K562 (cell line): ENCODE data around the gene RNF114. TPM values are rescaled to one million over a fixed set of nuclear protein-coding genes. Genes with fewer than 3 reads are reported as not detected.
A peak's percentile ranks its signal among the peaks of the same experiment; 100 is the strongest.

ENCODE experiments used
- CHD1 ChIP-seq: fragments of 200-600 bp; sonication (generic); IDR thresholded peaks from one replicate; pipeline ENCODE4 v1.6.1; 2012; ENCODE audit warnings: mild to moderate bottlenecking, moderate library complexity, low read length, inconsistent platforms
- JUN ChIP-seq, 2 experiments: sonication (generic) in 1 of 2; formaldehyde crosslinking in 1 of 2; IDR thresholded peaks; 2 replicates each; pipeline versions ENCODE4 v1.6.1 to v1.8.0; 2012 to 2022; ENCODE audit warnings: borderline replicate concordance in 2 of 2, mild to moderate bottlenecking in 2 of 2, improper control_type of control experiment in 1 of 2, low read depth in 1 of 2, low read length in 1 of 2, missing genetic modification reagents in 1 of 2
- NR3C1 ChIP-seq: sonication (generic); formaldehyde crosslinking; IDR thresholded peaks from 2 replicates; pipeline ENCODE4 v1.8.1; 2022; ENCODE audit warnings: missing genetic modification reagents
- SAP30 ChIP-seq: fragments of 200-600 bp; sonication (generic); IDR thresholded peaks from 2 replicates; pipeline ENCODE4 v1.6.1; 2012; ENCODE audit warnings: borderline replicate concordance, low read depth, mild to moderate bottlenecking, moderate library complexity, low read length, control low read depth, inconsistent platforms; ENCODE audit not compliant: insufficient read depth, poor library complexity, severe bottlenecking
- polyA plus RNA-seq, 8 experiments: library from polyadenylated mRNA; depleted of rRNA in 4 of 8; stranded (reverse) in 5 of 8; unstranded in 3 of 8; fragments of >200 nt; fragmentation: Nextera tagmentation in 2 of 8; fragmentation: Illumina TruSeq in 1 of 8; extraction: Ambion mirVana in 2 of 8; extraction: Trizol in 1 of 8; gene quantifications; 2 replicates each; pipeline versions ENCODE4 v1.2.1 to v1.2.3, GENCODE V29; 2011 to 2014; ENCODE audit warnings: inconsistent platforms in 1 of 8, missing spikeins in 1 of 8
- total RNA-seq, 7 experiments: library from RNA; depleted of rRNA in 6 of 7; stranded (reverse); fragments of >200 nt in 6 of 7; fragmentation: Illumina TruSeq in 2 of 7; extraction: Trizol in 2 of 7; gene quantifications; 2 replicates each; pipeline versions ENCODE4 v1.2.1 to v1.2.3, GENCODE V29; 2011 to 2021; ENCODE audit warnings: low replicate concordance in 1 of 7
- TF ChIP-seq, protein P1 (sequence below): sonication (generic); formaldehyde crosslinking; IDR thresholded peaks from 2 replicates; pipeline ENCODE4 v1.8.0; 2022; ENCODE audit warnings: missing genetic modification reagents, mild to moderate bottlenecking, moderate library complexity, borderline replicate concordance
- TF ChIP-seq, protein P2 (sequence below): fragments of 450-650 bp; IDR thresholded peaks from 2 replicates; pipeline ENCODE4 v1.6.1; 2016; ENCODE audit warnings: borderline replicate concordance
- TF ChIP-seq, protein P3 (sequence below), 2 experiments: IDR thresholded peaks; 2 replicates each; pipeline ENCODE4 v1.6.1; 2011; ENCODE audit warnings: borderline replicate concordance in 1 of 2, control low read depth in 1 of 2, low read depth in 1 of 2, low read length in 1 of 2, mild to moderate bottlenecking in 1 of 2, mixed read lengths in 1 of 2, moderate library complexity in 1 of 2; ENCODE audit not compliant: insufficient read depth in 1 of 2, insufficient read length in 1 of 2, poor library complexity in 1 of 2, severe bottlenecking in 1 of 2; ENCODE audit errors: extremely low read depth in 1 of 2
- TF ChIP-seq, protein P4 (sequence below): sonication (generic); formaldehyde crosslinking; IDR thresholded peaks from 2 replicates; pipeline ENCODE4 v1.9.0; 2022; ENCODE audit warnings: mild to moderate bottlenecking, missing genetic modification reagents

Gene RNF114
- total and polyA plus RNA-seq, 9 of the 15 experiments (the other 6 are each of a cell fraction or from before 2014, with no cell fraction given) = 38.6 to 111 (median 62.6) TPM

DNA sequence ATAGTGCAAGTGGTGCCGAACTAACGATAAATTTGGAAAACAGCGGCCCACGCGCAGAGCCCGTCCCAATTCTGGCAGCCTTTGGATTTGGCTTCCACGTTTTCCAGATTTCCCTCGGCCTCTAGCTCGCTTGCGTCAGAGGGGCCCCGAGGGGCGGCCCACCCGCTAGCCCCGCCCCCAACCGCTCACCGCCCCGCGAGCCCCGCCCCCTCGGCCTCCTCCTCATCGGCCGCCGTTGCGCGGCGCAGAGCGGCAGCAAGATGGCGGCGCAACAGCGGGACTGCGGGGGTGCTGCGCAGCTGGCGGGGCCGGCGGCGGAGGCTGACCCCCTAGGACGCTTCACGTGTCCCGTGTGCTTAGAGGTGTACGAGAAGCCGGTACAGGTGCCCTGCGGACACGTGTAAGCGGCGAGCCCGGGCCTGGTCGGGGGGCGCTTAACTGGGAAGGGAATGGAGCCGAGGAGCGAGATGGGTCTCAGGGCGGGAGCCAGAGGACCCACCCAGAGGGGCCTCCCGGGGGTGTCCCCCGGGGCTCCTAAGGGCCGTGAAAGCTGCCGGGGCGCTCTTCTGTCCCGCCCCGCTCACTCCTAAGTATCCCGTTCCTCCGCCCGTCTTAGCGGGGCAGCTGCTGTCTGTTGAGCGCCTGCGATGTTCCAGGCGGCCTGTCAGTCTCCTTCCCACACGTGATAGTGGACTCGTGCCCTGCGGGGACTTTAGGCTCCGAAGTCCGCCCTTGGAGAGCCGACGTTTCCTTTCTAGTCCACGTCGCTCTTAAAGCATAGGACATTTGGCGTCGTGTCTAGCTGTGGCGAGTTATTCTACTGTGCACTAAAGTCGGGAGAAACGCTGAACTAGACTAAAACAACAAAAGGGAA lies at the start of gene RNF114 (continued):
- TF ChIP-seq, protein P1, sequence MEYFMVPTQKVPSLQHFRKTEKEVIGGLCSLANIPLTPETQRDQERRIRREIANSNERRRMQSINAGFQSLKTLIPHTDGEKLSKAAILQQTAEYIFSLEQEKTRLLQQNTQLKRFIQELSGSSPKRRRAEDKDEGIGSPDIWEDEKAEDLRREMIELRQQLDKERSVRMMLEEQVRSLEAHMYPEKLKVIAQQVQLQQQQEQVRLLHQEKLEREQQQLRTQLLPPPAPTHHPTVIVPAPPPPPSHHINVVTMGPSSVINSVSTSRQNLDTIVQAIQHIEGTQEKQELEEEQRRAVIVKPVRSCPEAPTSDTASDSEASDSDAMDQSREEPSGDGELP (CRISPR knock-in tag) = peak; percentile 84
- TF ChIP-seq, protein P2, sequence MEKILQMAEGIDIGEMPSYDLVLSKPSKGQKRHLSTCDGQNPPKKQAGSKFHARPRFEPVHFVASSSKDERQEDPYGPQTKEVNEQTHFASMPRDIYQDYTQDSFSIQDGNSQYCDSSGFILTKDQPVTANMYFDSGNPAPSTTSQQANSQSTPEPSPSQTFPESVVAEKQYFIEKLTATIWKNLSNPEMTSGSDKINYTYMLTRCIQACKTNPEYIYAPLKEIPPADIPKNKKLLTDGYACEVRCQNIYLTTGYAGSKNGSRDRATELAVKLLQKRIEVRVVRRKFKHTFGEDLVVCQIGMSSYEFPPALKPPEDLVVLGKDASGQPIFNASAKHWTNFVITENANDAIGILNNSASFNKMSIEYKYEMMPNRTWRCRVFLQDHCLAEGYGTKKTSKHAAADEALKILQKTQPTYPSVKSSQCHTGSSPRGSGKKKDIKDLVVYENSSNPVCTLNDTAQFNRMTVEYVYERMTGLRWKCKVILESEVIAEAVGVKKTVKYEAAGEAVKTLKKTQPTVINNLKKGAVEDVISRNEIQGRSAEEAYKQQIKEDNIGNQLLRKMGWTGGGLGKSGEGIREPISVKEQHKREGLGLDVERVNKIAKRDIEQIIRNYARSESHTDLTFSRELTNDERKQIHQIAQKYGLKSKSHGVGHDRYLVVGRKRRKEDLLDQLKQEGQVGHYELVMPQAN = peak; percentile 86; the same call in 1 of the 2 replicates
- TF ChIP-seq SAP30 (peak; percentile 82), JUN (IDR thresholded peaks at IDR 0.05; ENCODE audit: borderline replicate concordance, low read depth, low read length) (no peak), JUN (CRISPR knock-in tag; IDR thresholded peaks at IDR 0.05; ENCODE audit: borderline replicate concordance) (no peak), CHD1 (peak; percentile 69), NR3C1 (CRISPR knock-in tag) (no peak)
- TF ChIP-seq, protein P3, sequence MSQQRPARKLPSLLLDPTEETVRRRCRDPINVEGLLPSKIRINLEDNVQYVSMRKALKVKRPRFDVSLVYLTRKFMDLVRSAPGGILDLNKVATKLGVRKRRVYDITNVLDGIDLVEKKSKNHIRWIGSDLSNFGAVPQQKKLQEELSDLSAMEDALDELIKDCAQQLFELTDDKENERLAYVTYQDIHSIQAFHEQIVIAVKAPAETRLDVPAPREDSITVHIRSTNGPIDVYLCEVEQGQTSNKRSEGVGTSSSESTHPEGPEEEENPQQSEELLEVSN (IDR thresholded peaks at IDR 0.05; ENCODE audit: borderline replicate concordance in 1 of 2, extremely low read depth in 1 of 2, insufficient read depth in 1 of 2, insufficient read length in 1 of 2, low read depth in 1 of 2, low read length in 1 of 2, poor library complexity in 1 of 2, severe bottlenecking in 1 of 2) = peak in 1 of 2 experiments; percentile 74
- TF ChIP-seq, protein P4, sequence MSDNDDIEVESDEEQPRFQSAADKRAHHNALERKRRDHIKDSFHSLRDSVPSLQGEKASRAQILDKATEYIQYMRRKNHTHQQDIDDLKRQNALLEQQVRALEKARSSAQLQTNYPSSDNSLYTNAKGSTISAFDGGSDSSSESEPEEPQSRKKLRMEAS (CRISPR knock-in tag) = peak; percentile 67
